ENCODE measurements around the gene SYNE1.

DNA sequence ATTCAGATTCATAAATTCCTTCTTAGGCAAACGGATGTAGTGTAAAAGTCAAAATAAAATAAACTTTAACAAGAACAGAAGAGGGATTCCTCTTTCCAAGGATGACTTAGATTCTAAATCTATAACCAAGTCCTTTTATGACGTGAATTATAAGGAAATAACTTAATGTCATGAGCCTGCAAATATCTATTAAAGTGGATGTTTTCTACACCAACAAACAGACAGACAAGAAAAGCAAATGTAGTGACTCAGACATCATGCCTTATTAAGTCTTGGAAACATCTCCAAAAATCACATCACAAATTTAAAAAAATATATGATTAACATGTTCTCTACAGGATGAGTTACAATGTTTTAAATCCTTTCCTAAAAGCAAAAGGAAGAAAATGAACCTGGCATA lies 432.6 kb downstream of the SYNE1 start:
- TF ChIP-seq, protein P1, sequence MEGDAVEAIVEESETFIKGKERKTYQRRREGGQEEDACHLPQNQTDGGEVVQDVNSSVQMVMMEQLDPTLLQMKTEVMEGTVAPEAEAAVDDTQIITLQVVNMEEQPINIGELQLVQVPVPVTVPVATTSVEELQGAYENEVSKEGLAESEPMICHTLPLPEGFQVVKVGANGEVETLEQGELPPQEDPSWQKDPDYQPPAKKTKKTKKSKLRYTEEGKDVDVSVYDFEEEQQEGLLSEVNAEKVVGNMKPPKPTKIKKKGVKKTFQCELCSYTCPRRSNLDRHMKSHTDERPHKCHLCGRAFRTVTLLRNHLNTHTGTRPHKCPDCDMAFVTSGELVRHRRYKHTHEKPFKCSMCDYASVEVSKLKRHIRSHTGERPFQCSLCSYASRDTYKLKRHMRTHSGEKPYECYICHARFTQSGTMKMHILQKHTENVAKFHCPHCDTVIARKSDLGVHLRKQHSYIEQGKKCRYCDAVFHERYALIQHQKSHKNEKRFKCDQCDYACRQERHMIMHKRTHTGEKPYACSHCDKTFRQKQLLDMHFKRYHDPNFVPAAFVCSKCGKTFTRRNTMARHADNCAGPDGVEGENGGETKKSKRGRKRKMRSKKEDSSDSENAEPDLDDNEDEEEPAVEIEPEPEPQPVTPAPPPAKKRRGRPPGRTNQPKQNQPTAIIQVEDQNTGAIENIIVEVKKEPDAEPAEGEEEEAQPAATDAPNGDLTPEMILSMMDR (IDR thresholded peaks at IDR 0.05): no peak
- TF ChIP-seq POLR2A (IDR thresholded peaks at IDR 0.05): no peak

All from heart left ventricle (tissue), 13 donors.